ENCODE measurements around the gene PCSK6.

Gene PCSK6

GRCh38 chr15:101498717-101499480, 9.4 kb upstream of the PCSK6 start:
- no peak for DNase-seq

- DNase-seq: no peak
These were observed 8.7 kb upstream of the PCSK6 start for GRCh38 chr15:101498076-101498716.

DNA sequence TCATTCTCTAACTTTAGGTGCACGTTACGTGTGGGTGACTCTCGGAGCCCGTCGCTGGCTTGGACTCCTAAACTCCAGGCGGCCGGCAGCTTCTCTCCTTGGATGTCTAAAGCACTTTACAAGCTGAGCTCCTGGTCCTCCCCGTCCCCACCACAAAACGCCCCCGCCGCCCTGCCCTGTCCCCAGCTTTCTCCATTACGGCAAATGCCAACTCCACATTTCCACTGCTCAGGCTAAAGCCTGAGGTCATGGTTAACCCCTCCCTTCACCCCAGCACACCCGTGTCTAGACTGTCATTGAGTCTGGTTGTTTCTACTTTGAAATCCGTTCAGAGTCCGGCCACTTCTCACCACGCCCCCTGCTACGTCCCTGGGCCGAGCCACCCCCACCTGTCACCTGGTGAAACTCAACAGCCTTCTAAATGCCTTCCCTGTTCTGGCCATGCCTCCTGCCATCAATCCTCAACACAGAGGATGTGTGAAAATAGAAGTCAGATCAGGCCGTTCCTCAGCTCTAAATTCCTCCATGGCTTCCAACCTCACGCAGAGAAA, 8.1 kb upstream of the PCSK6 start:
- no peak for DNase-seq

GRCh38 chr15:101497017-101497416, 7.5 kb upstream of the PCSK6 start:
- no peak for DNase-seq

GRCh38 chr15:101496198-101496986, 6.9 kb upstream of the PCSK6 start:
- no peak for DNase-seq

- no peak for DNase-seq
These were observed 6.1 kb upstream of the PCSK6 start for GRCh38 chr15:101495334-101496197.

DNA sequence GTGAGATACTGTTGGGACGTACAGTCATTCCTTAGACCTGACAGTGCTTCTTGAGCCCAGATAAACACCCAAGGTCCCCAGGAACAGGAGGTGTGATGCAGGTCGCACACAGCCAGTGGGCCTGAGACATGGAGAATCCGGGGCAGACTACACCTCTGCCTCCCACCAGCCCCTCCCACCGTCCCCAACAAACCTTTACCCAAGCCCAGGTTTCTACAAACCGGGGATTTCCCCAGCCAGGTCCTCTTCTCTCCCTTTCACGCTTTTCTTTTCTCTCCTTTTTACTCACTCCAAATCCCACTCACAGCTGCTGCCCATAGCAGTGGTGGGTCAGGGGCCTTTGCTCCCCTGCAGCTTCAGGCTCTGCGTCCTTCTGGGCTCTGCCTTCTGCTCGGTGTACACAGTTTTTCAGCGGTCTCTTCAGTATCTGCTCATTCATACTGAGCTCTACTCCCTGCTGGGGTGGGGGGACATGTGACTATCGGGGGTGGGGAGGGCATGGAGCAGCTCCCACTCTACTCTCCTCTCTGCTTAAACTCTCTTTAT, 4.8 kb upstream of the PCSK6 start:
- no peak for DNase-seq

- no peak for DNase-seq
These were observed 3.5 kb upstream of the PCSK6 start for GRCh38 chr15:101492766-101493692.

- no peak for DNase-seq
These were observed 2.5 kb upstream of the PCSK6 start for GRCh38 chr15:101491734-101492640.

DNA sequence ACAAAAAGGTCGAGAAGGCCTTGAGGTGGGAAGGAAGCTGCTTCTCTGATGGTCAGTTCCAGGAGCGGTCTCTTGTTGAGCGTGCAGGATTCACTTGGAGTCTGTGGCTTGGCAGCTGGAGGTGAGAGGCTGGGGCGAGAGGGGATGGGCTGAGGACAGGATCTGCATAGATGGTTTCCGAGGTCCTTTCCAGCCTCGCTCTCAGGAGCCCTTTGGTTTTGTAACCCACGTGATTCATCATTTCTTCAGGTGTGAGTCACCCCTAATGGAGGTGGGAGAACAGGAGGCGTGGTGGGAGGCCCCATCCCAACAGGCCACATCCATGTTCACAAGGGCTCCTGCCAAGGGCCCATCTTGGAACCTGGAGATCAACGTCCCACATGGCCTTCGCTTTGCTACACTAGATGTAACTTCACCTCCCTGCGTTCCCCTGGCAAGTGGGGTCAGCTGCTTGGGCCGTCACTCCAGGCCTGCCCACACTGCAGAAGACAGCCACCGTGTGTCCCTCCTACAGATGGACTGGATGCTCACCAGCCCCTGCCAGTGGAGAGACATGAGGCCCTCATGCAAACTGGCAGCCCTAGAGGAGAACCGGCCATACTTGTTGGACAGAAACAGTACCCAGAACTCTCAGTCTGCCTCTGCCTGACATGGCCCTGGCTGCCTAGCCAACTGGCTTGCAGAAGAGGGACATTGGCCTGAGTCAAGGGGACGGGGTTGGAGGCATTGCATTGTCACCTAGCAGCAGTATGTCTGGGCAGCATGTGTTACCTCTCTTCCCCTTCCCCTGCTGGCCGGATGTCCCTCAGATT, 1.6 kb upstream of the PCSK6 start:
- DNase-seq: no peak

GRCh38 chr15:101490408-101490891, 943 bp upstream of the PCSK6 start:
- no peak for DNase-seq

- DNase-seq: no peak
These were observed 289 bp downstream of the PCSK6 start for GRCh38 chr15:101489237-101489598.

DNA sequence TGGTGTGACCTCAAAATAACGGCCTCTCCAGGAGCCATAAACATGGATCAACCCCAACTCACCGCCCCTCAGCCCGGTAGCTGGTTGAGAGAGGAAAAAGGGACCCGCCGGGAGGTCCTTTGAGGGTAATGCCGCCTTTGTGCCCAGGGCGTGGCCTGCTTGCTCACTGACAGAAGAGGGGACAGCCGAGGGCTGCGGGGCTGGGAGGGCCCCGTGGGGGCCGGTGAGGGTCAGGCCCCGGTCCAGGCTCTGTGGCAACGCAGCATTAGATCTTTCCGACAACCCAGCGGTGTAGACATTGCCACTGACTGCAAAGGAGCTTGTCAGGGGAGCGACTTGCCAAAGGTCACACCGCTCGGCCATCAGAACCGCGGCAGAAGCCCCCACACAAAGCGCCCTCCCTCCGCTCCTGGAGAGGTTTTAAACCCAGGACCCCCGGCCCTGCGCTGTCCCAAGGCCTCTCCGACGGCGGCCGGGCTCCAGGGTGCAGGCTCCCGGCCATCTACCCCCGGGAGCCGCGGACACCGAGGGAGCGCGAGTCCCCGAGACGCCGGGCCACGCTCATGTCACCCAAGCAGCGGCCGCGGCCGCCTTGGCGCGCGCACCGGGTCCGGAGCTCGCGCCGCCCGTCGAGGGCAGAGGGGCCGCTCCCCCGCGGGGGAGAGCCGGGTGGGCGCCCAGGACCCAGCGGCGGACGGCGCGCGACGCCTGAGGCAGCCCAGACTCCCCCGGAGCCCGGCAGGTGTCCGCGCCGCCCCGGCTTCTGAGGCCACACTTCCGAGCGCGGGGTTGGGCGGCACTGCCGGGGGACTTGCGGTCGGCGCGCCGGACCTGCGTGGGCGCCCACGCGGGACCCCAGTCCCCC, 975 bp downstream of the PCSK6 start:
- no peak for DNase-seq

DNA sequence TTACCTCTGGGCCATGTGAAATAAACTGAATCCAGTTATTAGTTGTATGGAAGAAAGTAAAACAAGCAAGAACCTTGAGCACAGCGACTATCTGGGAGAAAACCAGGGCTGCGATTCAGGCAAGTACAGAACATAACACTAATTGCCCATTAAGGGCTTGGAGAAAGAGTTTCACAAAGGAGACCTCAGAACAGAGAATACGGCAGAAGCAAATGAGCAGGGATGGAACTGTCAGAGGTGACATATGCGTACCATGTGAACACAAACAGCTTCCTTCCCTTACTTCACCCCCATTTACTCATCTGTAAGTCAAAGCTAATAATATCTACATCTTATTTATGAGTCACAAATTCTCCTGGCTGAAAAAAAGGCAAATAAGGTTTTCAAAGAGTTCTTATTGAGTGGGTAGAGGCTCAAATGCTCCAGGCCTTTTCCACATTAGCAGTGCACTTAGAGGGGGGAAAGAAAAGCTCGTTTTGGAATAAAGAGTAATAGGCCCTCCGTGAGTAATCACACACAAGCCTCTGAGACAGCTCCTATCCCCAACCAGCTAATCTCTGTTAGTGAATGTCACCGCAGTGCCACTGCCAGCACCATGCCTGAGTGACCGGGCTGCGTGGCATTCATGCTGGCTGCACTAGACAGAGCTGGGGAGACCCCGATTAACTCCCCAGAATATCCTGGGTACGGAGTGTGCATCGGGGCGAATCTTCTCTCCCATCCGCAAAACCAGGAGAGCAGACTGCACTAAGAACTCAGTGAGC, 2.6 kb downstream of the PCSK6 start:
- no peak for DNase-seq

GRCh38 chr15:101483462-101483861, 6.0 kb downstream of the PCSK6 start:
- no peak for DNase-seq

- no peak for DNase-seq
These were observed 6.8 kb downstream of the PCSK6 start for GRCh38 chr15:101482526-101483371.

All from effector CD8-positive, alpha-beta T cell (primary cell).